ENCODE data around the gene SLC1A7.

Gene SLC1A7

DNA sequence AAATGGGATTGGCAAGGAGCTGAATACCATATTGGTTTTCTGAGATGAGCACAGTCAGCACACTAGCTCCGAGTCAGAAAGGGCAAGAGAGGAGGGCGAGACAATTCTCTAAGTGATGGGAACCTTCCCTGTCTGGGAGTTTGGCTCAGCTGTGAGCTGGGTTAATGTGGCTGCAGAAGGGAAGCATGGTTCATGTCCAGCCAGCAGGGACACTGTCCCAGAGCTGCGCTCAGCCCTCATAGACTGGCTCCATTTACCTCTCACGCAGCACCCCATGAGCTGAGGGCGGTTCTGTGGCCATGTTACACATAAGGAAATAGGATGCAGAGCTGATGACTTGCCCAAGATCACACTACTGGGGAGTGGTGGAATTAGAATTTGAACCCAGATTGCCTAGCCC lies 38.5 kb upstream of the SLC1A7 start:
- H3K9me2 ChIP-seq (replicated peaks; ENCODE audit: control insufficient read depth, low read length), result no peaks in the 10 kb centered on the region
- no peaks in the 10 kb centered on the region for H3K36me3 ChIP-seq (ENCODE audit: control insufficient read depth, low read length)
- no peaks in the 10 kb centered on the region for H4K20me1 ChIP-seq (ENCODE audit: control insufficient read depth, insufficient read depth, low read depth, low read length)
- H3K9me3 ChIP-seq (ENCODE audit: control insufficient read depth, insufficient read depth, low read length), result no peaks in the 10 kb centered on the region
- H3F3A ChIP-seq (ENCODE audit: control insufficient read depth, insufficient read depth), result no peaks in the 10 kb centered on the region
- no peak for TF ChIP-seq EZH2phosphoT487 (IDR thresholded peaks at IDR 0.05; ENCODE audit: borderline replicate concordance, low read length)
- TF ChIP-seq, protein P1, sequence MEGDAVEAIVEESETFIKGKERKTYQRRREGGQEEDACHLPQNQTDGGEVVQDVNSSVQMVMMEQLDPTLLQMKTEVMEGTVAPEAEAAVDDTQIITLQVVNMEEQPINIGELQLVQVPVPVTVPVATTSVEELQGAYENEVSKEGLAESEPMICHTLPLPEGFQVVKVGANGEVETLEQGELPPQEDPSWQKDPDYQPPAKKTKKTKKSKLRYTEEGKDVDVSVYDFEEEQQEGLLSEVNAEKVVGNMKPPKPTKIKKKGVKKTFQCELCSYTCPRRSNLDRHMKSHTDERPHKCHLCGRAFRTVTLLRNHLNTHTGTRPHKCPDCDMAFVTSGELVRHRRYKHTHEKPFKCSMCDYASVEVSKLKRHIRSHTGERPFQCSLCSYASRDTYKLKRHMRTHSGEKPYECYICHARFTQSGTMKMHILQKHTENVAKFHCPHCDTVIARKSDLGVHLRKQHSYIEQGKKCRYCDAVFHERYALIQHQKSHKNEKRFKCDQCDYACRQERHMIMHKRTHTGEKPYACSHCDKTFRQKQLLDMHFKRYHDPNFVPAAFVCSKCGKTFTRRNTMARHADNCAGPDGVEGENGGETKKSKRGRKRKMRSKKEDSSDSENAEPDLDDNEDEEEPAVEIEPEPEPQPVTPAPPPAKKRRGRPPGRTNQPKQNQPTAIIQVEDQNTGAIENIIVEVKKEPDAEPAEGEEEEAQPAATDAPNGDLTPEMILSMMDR (IDR thresholded peaks at IDR 0.05; ENCODE audit: low read depth, low read length, poor library complexity, severe bottlenecking), result no peak
- no peak overlapping the region for H3K4me3 ChIP-seq (ENCODE audit: low read length)
- peaks cover 7% of the 10 kb centered on the region; the same call in 1 of the 2 replicates for H3K4me1 ChIP-seq (ENCODE audit: control insufficient read depth, low read length)
- no peak overlapping the region for H3K4me2 ChIP-seq (ENCODE audit: low read length)
- H3K27ac ChIP-seq (ENCODE audit: low read depth, low read length), result no peak overlapping the region
- no peaks in the 10 kb centered on the region for H3K79me2 ChIP-seq (ENCODE audit: control insufficient read depth, low read length)
- peaks cover 39% of the 10 kb centered on the region for H3K27me3 ChIP-seq (ENCODE audit: control insufficient read depth, low read length)

DNA sequence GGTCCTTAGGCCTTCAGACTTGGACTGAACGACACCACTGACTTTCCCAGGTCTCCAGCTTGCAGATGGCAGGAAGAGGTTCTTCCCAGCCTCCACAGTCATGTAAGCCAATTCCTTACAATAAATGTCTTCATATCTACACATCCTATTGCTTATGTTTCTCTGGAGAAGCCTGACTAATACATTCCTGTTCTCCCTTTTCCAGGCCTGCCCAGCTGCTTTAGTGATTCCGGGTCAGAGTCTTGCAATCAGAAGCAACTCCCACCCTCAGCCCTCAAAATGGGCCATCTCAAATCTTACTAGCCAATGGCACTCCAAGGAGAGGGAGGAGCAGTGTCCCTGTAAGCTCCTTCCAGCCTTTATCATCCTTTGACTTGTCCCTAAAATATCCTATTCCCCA lies 37.8 kb upstream of the SLC1A7 start:
- Histone ChIP-seq H3K9me2 (replicated peaks; ENCODE audit: control insufficient read depth, low read length) (no peaks in the 10 kb centered on the region), H3K9me3 (ENCODE audit: control insufficient read depth, insufficient read depth, low read length) (no peaks in the 10 kb centered on the region), H3K36me3 (ENCODE audit: control insufficient read depth, low read length) (no peaks in the 10 kb centered on the region), H3K79me2 (ENCODE audit: control insufficient read depth, low read length) (no peaks in the 10 kb centered on the region), H3K4me3 (ENCODE audit: low read length) (no peak overlapping the region), H3K27ac (ENCODE audit: low read depth, low read length) (no peak overlapping the region), H3K27me3 (ENCODE audit: control insufficient read depth, low read length) (peaks cover 45% of the 10 kb centered on the region), H3F3A (ENCODE audit: control insufficient read depth, insufficient read depth) (no peaks in the 10 kb centered on the region), H3K4me2 (ENCODE audit: low read length) (no peak overlapping the region), H3K4me1 (ENCODE audit: control insufficient read depth, low read length) (peaks cover 4% of the 10 kb centered on the region; the same call in 1 of the 2 replicates), H4K20me1 (ENCODE audit: control insufficient read depth, insufficient read depth, low read depth, low read length) (no peaks in the 10 kb centered on the region)
- TF ChIP-seq, protein P1 (IDR thresholded peaks at IDR 0.05; ENCODE audit: low read depth, low read length, poor library complexity, severe bottlenecking), result no peak
- no peak for TF ChIP-seq EZH2phosphoT487 (IDR thresholded peaks at IDR 0.05; ENCODE audit: borderline replicate concordance, low read length)

DNA sequence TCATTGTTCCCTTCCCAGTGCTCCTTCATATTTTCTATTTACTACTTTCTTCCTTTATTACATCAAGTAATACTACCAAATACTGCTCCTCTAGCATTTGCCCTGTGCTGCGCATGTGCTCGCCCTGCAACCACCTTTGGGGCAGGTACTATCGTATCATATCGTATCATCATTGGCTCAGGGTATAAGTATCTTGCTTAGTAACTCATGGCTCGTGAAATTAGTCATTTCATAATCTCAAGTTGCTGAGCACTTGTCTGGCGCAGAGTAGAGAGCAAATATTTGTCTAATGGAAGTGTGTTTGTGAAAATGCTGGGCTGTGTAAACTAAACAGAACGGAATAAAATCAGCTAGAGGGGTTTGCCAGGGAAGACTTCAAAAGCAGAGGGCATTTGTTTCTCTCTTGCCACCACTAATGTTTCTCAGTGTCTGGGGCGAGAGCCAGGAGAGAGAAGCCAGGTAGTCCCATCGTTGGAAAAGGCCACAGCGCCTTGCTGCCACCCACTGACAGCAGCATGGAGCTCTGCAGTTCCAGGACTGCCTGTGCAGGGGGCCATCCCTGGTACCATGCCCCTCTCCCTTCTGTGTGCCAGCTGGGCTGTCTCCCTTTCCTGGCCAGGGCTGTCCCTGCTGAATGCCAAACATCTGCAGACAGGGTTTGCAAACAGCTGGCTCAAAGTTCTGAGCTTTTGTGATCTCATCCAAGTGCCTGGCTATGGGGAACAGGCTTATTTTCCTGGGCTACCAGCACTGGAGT lies 34.2 kb upstream of the SLC1A7 start:
- Histone ChIP-seq H3K27ac (ENCODE audit: low read depth, low read length) (no peak overlapping the region), H3K4me1 (ENCODE audit: control insufficient read depth, low read length) (peaks cover 13% of the 10 kb centered on the region), H3K4me2 (ENCODE audit: low read length) (no peak overlapping the region), H3F3A (ENCODE audit: control insufficient read depth, insufficient read depth) (no peaks in the 10 kb centered on the region), H3K79me2 (ENCODE audit: control insufficient read depth, low read length) (no peaks in the 10 kb centered on the region), H3K27me3 (ENCODE audit: control insufficient read depth, low read length) (peaks cover 41% of the 10 kb centered on the region), H3K9me3 (ENCODE audit: control insufficient read depth, insufficient read depth, low read length) (no peaks in the 10 kb centered on the region), H3K9me2 (replicated peaks; ENCODE audit: control insufficient read depth, low read length) (no peaks in the 10 kb centered on the region), H3K36me3 (ENCODE audit: control insufficient read depth, low read length) (no peaks in the 10 kb centered on the region), H3K4me3 (ENCODE audit: low read length) (no peak overlapping the region), H4K20me1 (ENCODE audit: control insufficient read depth, insufficient read depth, low read depth, low read length) (no peaks in the 10 kb centered on the region)
- no peak for TF ChIP-seq EZH2phosphoT487 (IDR thresholded peaks at IDR 0.05; ENCODE audit: borderline replicate concordance, low read length)
- TF ChIP-seq, protein P1 (IDR thresholded peaks at IDR 0.05; ENCODE audit: low read depth, low read length, poor library complexity, severe bottlenecking), result no peak
